ENCODE measurements around the gene LRRK2. TPM values are rescaled to one million over a fixed set of nuclear protein-coding genes. Genes with fewer than 3 reads are reported as not detected.

LRRK2 gene
- total RNA-seq, 1 donor from 2014 or later, result 14.4 TPM

- DNase-seq (ENCODE audit: low spot score), result no peak
Observed at GRCh38 chr12:40399656-40400055, 174.9 kb downstream of the LRRK2 start.

- no peak for DNase-seq (ENCODE audit: low spot score)
Observed at GRCh38 chr12:40405419-40405818, 180.6 kb downstream of the LRRK2 start.

Other genes starting within 250 kb of the LRRK2 start
- gene SLC2A13, start 118.9 kb upstream of the LRRK2 start, total RNA-seq (ENCODE audit: insufficient read depth, low replicate concordance), result 30.8 TPM